HEK293 (cell line): ENCODE data around the gene DOCK1.

ENCODE experiments used
- CTCF ChIA-PET: fragments of 350-600 bp; formaldehyde crosslinking; extraction: SDS; loops from one replicate; lab custom pipeline; 2021; ENCODE audit warnings: antibody characterized with exemption; lab: Yijun Ruan, JAX
- POLR2A ChIA-PET: fragments of 300-600 bp; formaldehyde crosslinking; extraction: SDS; loops from one replicate; lab custom pipeline; 2020; ENCODE audit warnings: antibody characterized with exemption, inconsistent platforms; lab: Yijun Ruan, JAX
- H3K27ac ChIP-seq: fragments of 200-500 bp; sonication (Bioruptor generic); 2 replicates; pipeline ENCODE4 v1.5.1; 2014; ENCODE audit warnings: low read depth, low read length, control low read depth, inconsistent platforms; ENCODE audit errors: extremely low read depth
- H3K36me3 ChIP-seq, 2 experiments: fragments of 200-500 bp in 1 of 2; sonication (Bioruptor generic) in 1 of 2; 1 replicate in 1 of 2; 2 replicates in 1 of 2; pipeline ENCODE4 v1.5.1; 2014 to 2017; ENCODE audit warnings: inconsistent platforms in 2 of 2, low read length in 2 of 2; ENCODE audit not compliant: control insufficient read depth in 2 of 2, insufficient read depth in 1 of 2
- H3K4me1 ChIP-seq: fragments of 200-500 bp; sonication (Bioruptor generic); 2 replicates; pipeline ENCODE4 v1.5.1; 2014; ENCODE audit warnings: mild to moderate bottlenecking, low read length, inconsistent platforms; ENCODE audit not compliant: control insufficient read depth, insufficient read depth
- H3K4me3 ChIP-seq: 2 replicates; pipeline ENCODE4 v1.5.1; 2011; ENCODE audit warnings: low read depth, mild to moderate bottlenecking, control low read depth, low read length, moderate library complexity
- H3K9me3 ChIP-seq: fragments of 200-500 bp; sonication (Bioruptor generic); 2 replicates; pipeline ENCODE4 v1.5.1; 2014; ENCODE audit warnings: low read depth, low read length, inconsistent platforms; ENCODE audit not compliant: control insufficient read depth, insufficient read depth
- EGR2 ChIP-seq: fragments of 450-650 bp; formaldehyde crosslinking; IDR thresholded peaks from 2 replicates; pipeline ENCODE4 v1.5.1; 2016; ENCODE audit warnings: low read depth, missing biosample characterization, missing genetic modification characterization
- GLI4 ChIP-seq: fragments of 450-650 bp; formaldehyde crosslinking; IDR thresholded peaks from 2 replicates; pipeline ENCODE4 v1.5.1; 2016; ENCODE audit warnings: missing biosample characterization, missing genetic modification characterization
- SP3 ChIP-seq: fragments of 450-650 bp; formaldehyde crosslinking; IDR thresholded peaks from 2 replicates; pipeline ENCODE4 v1.5.1; 2016; ENCODE audit warnings: missing biosample characterization, missing genetic modification characterization
- TRIM28 ChIP-seq: IDR thresholded peaks from 2 replicates; pipeline ENCODE4 v1.6.1; 2011; ENCODE audit warnings: low read length, control low read depth, borderline replicate concordance
- ZBTB48 ChIP-seq: fragments of 450-650 bp; formaldehyde crosslinking; IDR thresholded peaks from 2 replicates; pipeline ENCODE4 v1.5.1; 2016; ENCODE audit warnings: missing biosample characterization, missing genetic modification characterization
- ZBTB49 ChIP-seq: fragments of 450-650 bp; formaldehyde crosslinking; IDR thresholded peaks from 2 replicates; pipeline ENCODE4 v1.5.1; 2016; ENCODE audit warnings: missing biosample characterization, missing genetic modification characterization, low read depth
- ZFHX2 ChIP-seq: fragments of 450-650 bp; formaldehyde crosslinking; conservative IDR thresholded peaks from 2 replicates; pipeline ENCODE4 v1.5.1; 2016; ENCODE audit warnings: missing biosample characterization, missing genetic modification characterization
- ZFP37 ChIP-seq: fragments of 450-650 bp; formaldehyde crosslinking; IDR thresholded peaks from 2 replicates; pipeline ENCODE4 v1.5.1; 2016; ENCODE audit warnings: missing biosample characterization, missing genetic modification characterization
- ZNF138 ChIP-seq: fragments of 450-650 bp; formaldehyde crosslinking; IDR thresholded peaks from 2 replicates; pipeline ENCODE4 v1.5.1; 2016; ENCODE audit warnings: missing biosample characterization, missing genetic modification characterization, borderline replicate concordance
- ZNF174 ChIP-seq: fragments of 450-650 bp; formaldehyde crosslinking; IDR thresholded peaks from 2 replicates; pipeline ENCODE4 v1.5.0; 2017; ENCODE audit warnings: missing biosample characterization, mild to moderate bottlenecking, missing genetic modification characterization
- ZNF2 ChIP-seq: fragments of 450-650 bp; formaldehyde crosslinking; IDR thresholded peaks from 2 replicates; pipeline ENCODE4 v1.5.1; 2016; ENCODE audit warnings: missing biosample characterization, missing genetic modification characterization
- ZNF24 ChIP-seq: fragments of 450-650 bp; formaldehyde crosslinking; IDR thresholded peaks from 2 replicates; pipeline ENCODE4 v1.5.1; 2016; ENCODE audit warnings: missing biosample characterization, missing genetic modification characterization
- ZNF248 ChIP-seq: fragments of 450-650 bp; formaldehyde crosslinking; IDR thresholded peaks from 2 replicates; pipeline ENCODE4 v1.5.1; 2017; ENCODE audit warnings: missing biosample characterization, missing genetic modification characterization
- ZNF529 ChIP-seq: fragments of 450-650 bp; formaldehyde crosslinking; IDR thresholded peaks from 2 replicates; pipeline ENCODE4 v1.5.1; 2017; ENCODE audit warnings: missing genetic modification characterization, missing biosample characterization; ENCODE audit not compliant: insufficient replicate concordance
- TF ChIP-seq, protein P1 (sequence below): fragments of 450-650 bp; formaldehyde crosslinking; IDR thresholded peaks from 2 replicates; pipeline ENCODE4 v1.5.1; 2016; ENCODE audit warnings: missing biosample characterization, missing genetic modification characterization
- TF ChIP-seq, protein P2 (sequence below): fragments of 450-650 bp; formaldehyde crosslinking; IDR thresholded peaks from 2 replicates; pipeline ENCODE4 v1.5.1; 2016; ENCODE audit warnings: missing biosample characterization, missing genetic modification characterization
- TF ChIP-seq, protein P3 (sequence below): fragments of 450-650 bp; formaldehyde crosslinking; IDR thresholded peaks from 2 replicates; pipeline ENCODE4 v1.5.1; 2016; ENCODE audit warnings: missing biosample characterization, missing genetic modification characterization

DOCK1 gene

GRCh38 chr10:127158662-127159061, 253.4 kb downstream of the DOCK1 start:
- ChIA-PET POLR2A (no interaction called here), CTCF (no interaction called here)
- Histone ChIP-seq H3K9me3 (no peaks in the 10 kb centered on the region), H3K36me3 (no peaks in the 10 kb centered on the region), H3K27ac (no peak overlapping the region), H3K4me1 (0 out of 2 replicates have a peak, but pooled peaks cover under 1% of the 10 kb centered on the region)
- TF ChIP-seq EGR2 (tag by site-specific recombination) (no peak), ZNF24 (tag by site-specific recombination) (no peak), ZNF529 (tag by site-specific recombination) (no peak), ZNF248 (tag by site-specific recombination) (no peak), SP3 (no peak), TRIM28 (no peak)
- TF ChIP-seq, protein P1, sequence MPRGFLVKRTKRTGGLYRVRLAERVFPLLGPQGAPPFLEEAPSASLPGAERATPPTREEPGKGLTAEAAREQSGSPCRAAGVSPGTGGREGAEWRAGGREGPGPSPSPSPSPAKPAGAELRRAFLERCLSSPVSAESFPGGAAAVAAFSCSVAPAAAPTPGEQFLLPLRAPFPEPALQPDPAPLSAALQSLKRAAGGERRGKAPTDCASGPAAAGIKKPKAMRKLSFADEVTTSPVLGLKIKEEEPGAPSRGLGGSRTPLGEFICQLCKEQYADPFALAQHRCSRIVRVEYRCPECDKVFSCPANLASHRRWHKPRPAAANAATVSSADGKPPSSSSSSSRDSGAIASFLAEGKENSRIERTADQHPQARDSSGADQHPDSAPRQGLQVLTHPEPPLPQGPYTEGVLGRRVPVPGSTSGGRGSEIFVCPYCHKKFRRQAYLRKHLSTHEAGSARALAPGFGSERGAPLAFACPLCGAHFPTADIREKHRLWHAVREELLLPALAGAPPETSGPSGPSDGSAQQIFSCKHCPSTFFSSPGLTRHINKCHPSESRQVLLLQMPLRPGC, result no peak
- TF ChIP-seq, protein P2, sequence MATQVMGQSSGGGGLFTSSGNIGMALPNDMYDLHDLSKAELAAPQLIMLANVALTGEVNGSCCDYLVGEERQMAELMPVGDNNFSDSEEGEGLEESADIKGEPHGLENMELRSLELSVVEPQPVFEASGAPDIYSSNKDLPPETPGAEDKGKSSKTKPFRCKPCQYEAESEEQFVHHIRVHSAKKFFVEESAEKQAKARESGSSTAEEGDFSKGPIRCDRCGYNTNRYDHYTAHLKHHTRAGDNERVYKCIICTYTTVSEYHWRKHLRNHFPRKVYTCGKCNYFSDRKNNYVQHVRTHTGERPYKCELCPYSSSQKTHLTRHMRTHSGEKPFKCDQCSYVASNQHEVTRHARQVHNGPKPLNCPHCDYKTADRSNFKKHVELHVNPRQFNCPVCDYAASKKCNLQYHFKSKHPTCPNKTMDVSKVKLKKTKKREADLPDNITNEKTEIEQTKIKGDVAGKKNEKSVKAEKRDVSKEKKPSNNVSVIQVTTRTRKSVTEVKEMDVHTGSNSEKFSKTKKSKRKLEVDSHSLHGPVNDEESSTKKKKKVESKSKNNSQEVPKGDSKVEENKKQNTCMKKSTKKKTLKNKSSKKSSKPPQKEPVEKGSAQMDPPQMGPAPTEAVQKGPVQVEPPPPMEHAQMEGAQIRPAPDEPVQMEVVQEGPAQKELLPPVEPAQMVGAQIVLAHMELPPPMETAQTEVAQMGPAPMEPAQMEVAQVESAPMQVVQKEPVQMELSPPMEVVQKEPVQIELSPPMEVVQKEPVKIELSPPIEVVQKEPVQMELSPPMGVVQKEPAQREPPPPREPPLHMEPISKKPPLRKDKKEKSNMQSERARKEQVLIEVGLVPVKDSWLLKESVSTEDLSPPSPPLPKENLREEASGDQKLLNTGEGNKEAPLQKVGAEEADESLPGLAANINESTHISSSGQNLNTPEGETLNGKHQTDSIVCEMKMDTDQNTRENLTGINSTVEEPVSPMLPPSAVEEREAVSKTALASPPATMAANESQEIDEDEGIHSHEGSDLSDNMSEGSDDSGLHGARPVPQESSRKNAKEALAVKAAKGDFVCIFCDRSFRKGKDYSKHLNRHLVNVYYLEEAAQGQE (tag by site-specific recombination), result peak; percentile 87
- TF ChIP-seq, all 188 proteins: peak for 1
- no peak overlapping the region for H3K4me3 ChIP-seq

GRCh38 chr10:127159648-127160245, 254.5 kb downstream of the DOCK1 start:
- ChIA-PET POLR2A (no interaction called here), CTCF (no interaction called here)
- no peaks in the 10 kb centered on the region for H3K36me3 ChIP-seq
- no peak overlapping the region for H3K27ac ChIP-seq
- no peaks in the 10 kb centered on the region for H3K9me3 ChIP-seq
- H3K4me3 ChIP-seq, result no peak overlapping the region
- TF ChIP-seq ZNF2 (tag by site-specific recombination) (no peak), ZNF138 (tag by site-specific recombination) (no peak), ZBTB49 (no peak), ZNF174 (tag by site-specific recombination) (no peak), GLI4 (tag by site-specific recombination) (no peak), ZFHX2 (tag by site-specific recombination) (no peak), ZFP37 (tag by site-specific recombination) (no peak), ZNF24 (tag by site-specific recombination) (no peak), ZBTB48 (tag by site-specific recombination) (no peak)
- TF ChIP-seq, protein P3, sequence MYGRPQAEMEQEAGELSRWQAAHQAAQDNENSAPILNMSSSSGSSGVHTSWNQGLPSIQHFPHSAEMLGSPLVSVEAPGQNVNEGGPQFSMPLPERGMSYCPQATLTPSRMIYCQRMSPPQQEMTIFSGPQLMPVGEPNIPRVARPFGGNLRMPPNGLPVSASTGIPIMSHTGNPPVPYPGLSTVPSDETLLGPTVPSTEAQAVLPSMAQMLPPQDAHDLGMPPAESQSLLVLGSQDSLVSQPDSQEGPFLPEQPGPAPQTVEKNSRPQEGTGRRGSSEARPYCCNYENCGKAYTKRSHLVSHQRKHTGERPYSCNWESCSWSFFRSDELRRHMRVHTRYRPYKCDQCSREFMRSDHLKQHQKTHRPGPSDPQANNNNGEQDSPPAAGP (tag by site-specific recombination), result no peak
- 0 out of 2 replicates have a peak, but pooled peaks cover 3% of the 10 kb centered on the region for H3K4me1 ChIP-seq
